Loucy (cell line): ENCODE data around the gene IL15RA.

Source experiments
- H2AFZ ChIP-seq: fragments of 200-600 bp; sonication (generic); 2 replicates; pipeline ENCODE4 v1.6.0; 2016; ENCODE audit warnings: antibody characterized with exemption, mild to moderate bottlenecking, low read length, moderate library complexity
- H3F3A ChIP-seq: fragments of 200-600 bp; 2 replicates; pipeline ENCODE4 v1.6.0; 2016; ENCODE audit warnings: antibody characterized with exemption, low read depth, mild to moderate bottlenecking
- H3K27me3 ChIP-seq: fragments of 200-600 bp; sonication (generic); 2 replicates; pipeline ENCODE4 v1.6.1; 2014; ENCODE audit warnings: low read length, mild to moderate bottlenecking; ENCODE audit not compliant: insufficient read depth, poor library complexity, severe bottlenecking
- H3K36me3 ChIP-seq: fragments of 200-600 bp; sonication (generic); 2 replicates; pipeline ENCODE4 v1.6.1; 2016; ENCODE audit warnings: low read length; ENCODE audit not compliant: insufficient read depth
- H3K4me1 ChIP-seq: fragments of 200-600 bp; sonication (generic); 2 replicates; pipeline ENCODE4 v1.5.1; 2014; ENCODE audit warnings: low read length, mild to moderate bottlenecking; ENCODE audit not compliant: insufficient read depth, poor library complexity, severe bottlenecking
- H3K4me2 ChIP-seq: fragments of 200-600 bp; sonication (generic); 2 replicates; pipeline ENCODE4 v1.6.0; 2014; ENCODE audit warnings: antibody characterized with exemption, low read length, low read depth, mild to moderate bottlenecking; ENCODE audit not compliant: poor library complexity, severe bottlenecking
- H3K4me3 ChIP-seq: fragments of 200-600 bp; sonication (generic); 2 replicates; pipeline ENCODE4 v1.5.1; 2014; ENCODE audit warnings: low read length, mild to moderate bottlenecking, mixed read lengths; ENCODE audit not compliant: poor library complexity, severe bottlenecking
- H3K79me2 ChIP-seq: fragments of 200-600 bp; sonication (generic); 2 replicates; pipeline ENCODE4 v1.6.1; 2014; ENCODE audit warnings: low read length; ENCODE audit not compliant: insufficient read depth
- H3K9ac ChIP-seq: fragments of 200-600 bp; sonication (generic); 2 replicates; pipeline ENCODE4 v1.6.0; 2014; ENCODE audit warnings: mild to moderate bottlenecking, low read depth, low read length, moderate library complexity; ENCODE audit not compliant: poor library complexity, severe bottlenecking
- H3K9me2 ChIP-seq: fragments of 200-600 bp; sonication (generic); replicated peaks from 2 replicates; pipeline ENCODE4 v1.6.1; 2016; ENCODE audit warnings: low read depth, low read length, mixed read lengths
- H3K9me3 ChIP-seq: fragments of 200-600 bp; sonication (generic); 2 replicates; pipeline ENCODE4 v1.6.1; 2014; ENCODE audit warnings: mild to moderate bottlenecking, antibody characterized with exemption, low read length, low read depth; ENCODE audit not compliant: insufficient read depth
- H4K20me1 ChIP-seq: fragments of 200-600 bp; sonication (generic); 2 replicates; pipeline ENCODE4 v1.6.0; 2014; ENCODE audit warnings: antibody characterized with exemption, low read length, mild to moderate bottlenecking; ENCODE audit not compliant: insufficient read depth, poor library complexity, severe bottlenecking
- EZH2phosphoT487 ChIP-seq: fragments of 200-600 bp; IDR thresholded peaks from 2 replicates; pipeline ENCODE4 v1.6.1; 2018; ENCODE audit warnings: antibody characterized with exemption, mild to moderate bottlenecking, moderate library complexity, borderline replicate concordance
- TF ChIP-seq, protein P1 (sequence below): fragments of 200-600 bp; sonication (generic); conservative IDR thresholded peaks from 2 replicates; pipeline ENCODE4 v1.5.1; 2014; ENCODE audit warnings: mild to moderate bottlenecking, antibody characterized with exemption, low read length

Gene IL15RA

DNA sequence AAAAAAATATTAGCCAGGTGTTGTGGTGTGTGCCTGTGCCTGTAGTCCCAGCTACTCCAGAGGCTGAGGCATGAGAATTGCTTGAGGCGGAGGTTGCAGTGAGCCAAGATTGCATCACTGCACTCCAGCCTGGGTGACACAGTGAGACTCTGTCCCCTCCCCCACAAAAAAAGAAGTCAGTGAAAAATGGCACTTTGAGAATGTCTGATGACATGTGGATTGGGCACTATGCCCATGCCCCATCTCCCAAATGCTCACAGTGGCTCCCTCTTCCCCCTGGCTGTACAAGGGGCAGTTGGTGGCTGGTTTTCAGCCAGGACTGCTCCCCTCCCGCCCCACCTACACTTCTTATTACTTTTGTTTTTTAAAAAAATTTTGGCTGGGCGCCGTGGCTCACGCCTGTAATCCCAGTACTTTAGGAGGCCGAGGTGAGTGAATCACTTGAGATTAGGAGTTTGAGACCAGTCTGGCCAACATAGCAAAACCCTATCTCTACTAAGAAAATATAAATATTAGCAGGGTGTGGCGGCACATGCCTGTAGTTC, 26.1 kb downstream of the IL15RA start:
- TF ChIP-seq, protein P1, sequence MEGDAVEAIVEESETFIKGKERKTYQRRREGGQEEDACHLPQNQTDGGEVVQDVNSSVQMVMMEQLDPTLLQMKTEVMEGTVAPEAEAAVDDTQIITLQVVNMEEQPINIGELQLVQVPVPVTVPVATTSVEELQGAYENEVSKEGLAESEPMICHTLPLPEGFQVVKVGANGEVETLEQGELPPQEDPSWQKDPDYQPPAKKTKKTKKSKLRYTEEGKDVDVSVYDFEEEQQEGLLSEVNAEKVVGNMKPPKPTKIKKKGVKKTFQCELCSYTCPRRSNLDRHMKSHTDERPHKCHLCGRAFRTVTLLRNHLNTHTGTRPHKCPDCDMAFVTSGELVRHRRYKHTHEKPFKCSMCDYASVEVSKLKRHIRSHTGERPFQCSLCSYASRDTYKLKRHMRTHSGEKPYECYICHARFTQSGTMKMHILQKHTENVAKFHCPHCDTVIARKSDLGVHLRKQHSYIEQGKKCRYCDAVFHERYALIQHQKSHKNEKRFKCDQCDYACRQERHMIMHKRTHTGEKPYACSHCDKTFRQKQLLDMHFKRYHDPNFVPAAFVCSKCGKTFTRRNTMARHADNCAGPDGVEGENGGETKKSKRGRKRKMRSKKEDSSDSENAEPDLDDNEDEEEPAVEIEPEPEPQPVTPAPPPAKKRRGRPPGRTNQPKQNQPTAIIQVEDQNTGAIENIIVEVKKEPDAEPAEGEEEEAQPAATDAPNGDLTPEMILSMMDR: no peak
- no peak for TF ChIP-seq EZH2phosphoT487
- Histone ChIP-seq H3K4me2 (no peak overlapping the region), H3K4me3 (no peak overlapping the region), H3K27me3 (no peaks in the 10 kb centered on the region), H3K9me3 (no peaks in the 10 kb centered on the region), H3K9me2 (no peaks in the 10 kb centered on the region), H3K9ac (no peak overlapping the region), H3K36me3 (no peaks in the 10 kb centered on the region), H3K79me2 (no peaks in the 10 kb centered on the region), H2AFZ (no peak overlapping the region), H3K4me1 (no peaks in the 10 kb centered on the region), H3F3A (no peaks in the 10 kb centered on the region), H4K20me1 (no peaks in the 10 kb centered on the region)

DNA sequence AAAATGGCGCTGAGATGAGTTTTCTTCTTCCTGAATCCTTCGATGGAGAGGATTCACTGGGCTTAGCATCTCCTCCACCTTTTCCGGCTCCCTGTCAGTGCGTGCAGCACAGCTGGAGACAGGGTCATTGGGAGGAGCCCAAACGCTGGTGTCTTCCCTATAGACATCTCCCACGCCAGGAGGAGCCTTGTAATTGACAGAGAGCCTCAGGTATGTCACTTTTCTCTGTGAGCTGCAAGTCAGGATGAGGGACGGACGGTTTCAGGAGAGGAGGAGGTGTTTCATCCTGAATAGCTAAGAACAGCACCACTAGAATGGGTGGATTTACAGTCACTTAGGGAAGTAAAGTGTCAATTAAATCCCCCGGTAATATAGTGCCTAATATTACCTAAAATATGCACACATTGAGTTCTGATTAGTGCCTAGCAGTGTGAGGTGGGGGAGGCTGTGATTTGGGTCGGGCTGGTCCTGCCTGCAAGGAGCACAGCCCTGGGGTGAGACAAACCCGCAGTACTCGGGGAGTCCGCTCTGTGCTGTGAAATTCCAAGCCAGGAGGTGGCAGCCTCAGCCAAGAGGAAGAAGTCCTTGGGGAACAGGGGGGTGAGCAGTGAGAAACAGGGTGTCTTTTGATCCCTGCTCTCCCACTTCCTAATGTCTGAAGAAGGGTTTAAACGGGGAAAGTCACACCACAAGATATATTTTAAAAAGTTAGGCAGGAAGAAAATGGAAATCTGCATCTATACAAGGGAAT, 28.2 kb downstream of the IL15RA start:
- H3K4me2 ChIP-seq: no peak overlapping the region
- H3K36me3 ChIP-seq: no peaks in the 10 kb centered on the region
- no peaks in the 10 kb centered on the region for H3K79me2 ChIP-seq
- H3K9me2 ChIP-seq: no peaks in the 10 kb centered on the region
- H3K4me1 ChIP-seq: no peaks in the 10 kb centered on the region
- no peaks in the 10 kb centered on the region for H3K9me3 ChIP-seq
- H4K20me1 ChIP-seq: no peaks in the 10 kb centered on the region
- H3K4me3 ChIP-seq: no peak overlapping the region
- no peak overlapping the region for H3K9ac ChIP-seq
- no peak overlapping the region for H2AFZ ChIP-seq
- no peaks in the 10 kb centered on the region for H3F3A ChIP-seq
- H3K27me3 ChIP-seq: no peaks in the 10 kb centered on the region
- TF ChIP-seq, protein P1: peak; percentile 41
- no peak for TF ChIP-seq EZH2phosphoT487

DNA sequence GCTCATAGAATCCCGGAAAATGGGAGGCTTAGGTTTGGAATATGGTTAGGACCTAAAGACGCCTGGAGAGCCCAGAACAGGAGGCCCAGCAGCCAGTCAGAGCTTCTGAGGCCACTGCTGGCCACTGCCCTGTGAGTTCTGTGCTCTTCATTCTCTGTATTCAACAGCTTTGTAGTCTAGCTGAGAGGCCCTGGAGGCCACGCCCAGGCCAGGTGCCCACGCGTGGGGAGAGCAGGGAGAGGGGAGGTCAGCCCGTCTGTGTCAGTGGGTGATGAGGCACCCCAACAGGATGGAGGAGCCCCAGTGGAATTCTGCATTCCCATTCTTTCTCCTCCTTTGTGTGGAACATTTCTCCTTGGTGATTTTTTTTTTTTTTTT, 29.1 kb downstream of the IL15RA start:
- no peak overlapping the region for H2AFZ ChIP-seq
- H3K4me3 ChIP-seq: no peak overlapping the region
- no peaks in the 10 kb centered on the region for H4K20me1 ChIP-seq
- no peak for TF ChIP-seq EZH2phosphoT487
- H3K27me3 ChIP-seq: no peaks in the 10 kb centered on the region
- no peak overlapping the region for H3K9ac ChIP-seq
- H3K4me2 ChIP-seq: no peak overlapping the region
- no peaks in the 10 kb centered on the region for H3K36me3 ChIP-seq
- no peaks in the 10 kb centered on the region for H3K9me3 ChIP-seq
- H3K79me2 ChIP-seq: no peaks in the 10 kb centered on the region
- no peaks in the 10 kb centered on the region for H3K9me2 ChIP-seq
- H3K4me1 ChIP-seq: no peaks in the 10 kb centered on the region
- H3F3A ChIP-seq: no peaks in the 10 kb centered on the region
